HG03565 (cell line): ENCODE results near the gene ADGRG1.
"Not testable (repeated sequence)": the region's sequence is repeated elsewhere in the genome, so short reads cannot be mapped to it uniquely, and the experiment has no call there.

Experiments
- ATAC-seq: cut with Tn5 transposase; IDR thresholded peaks from one replicate; pipeline ENCODE4 v1.9.1; 2021; ENCODE audit warnings: mild to moderate bottlenecking, moderate library complexity; ENCODE audit not compliant: unreplicated experiment

The ADGRG1 gene

GRCh38 chr16:57628008-57628781 lies at the start of gene ADGRG1:
ADGRG1 (plus strand) TSS chr16:57628630; CDS start chr16:57650288, 21,658 bp downstream.
- ATAC-seq = no peak

- no peak for ATAC-seq
Observed at GRCh38 chr16:57579361-57579665, 49.1 kb upstream of the ADGRG1 start.

GRCh38 chr16:57585051-57585687 lies 43.3 kb upstream of the ADGRG1 start:
- ATAC-seq = no peak

- ATAC-seq = no peak
Observed at GRCh38 chr16:57588831-57589230, 39.6 kb upstream of the ADGRG1 start.

GRCh38 chr16:57589374-57589773 lies 39.1 kb upstream of the ADGRG1 start:
- no peak for ATAC-seq

GRCh38 chr16:57590654-57591085 lies 37.8 kb upstream of the ADGRG1 start:
- ATAC-seq = no peak

- peak; percentile 60 for ATAC-seq
Observed at GRCh38 chr16:57591086-57591869, 37.2 kb upstream of the ADGRG1 start.

GRCh38 chr16:57591870-57592485 lies 36.5 kb upstream of the ADGRG1 start:
- no peak for ATAC-seq

GRCh38 chr16:57592591-57593003 lies 35.8 kb upstream of the ADGRG1 start:
- no peak for ATAC-seq

- no peak for ATAC-seq
Observed at GRCh38 chr16:57593021-57593420, 35.4 kb upstream of the ADGRG1 start.

- no peak for ATAC-seq
Observed at GRCh38 chr16:57593990-57594389, 34.4 kb upstream of the ADGRG1 start.

GRCh38 chr16:57594531-57595031 lies 33.8 kb upstream of the ADGRG1 start:
- ATAC-seq = no peak

- not testable (repeated sequence) for ATAC-seq
Observed at GRCh38 chr16:57596234-57596633, 32.2 kb upstream of the ADGRG1 start.

GRCh38 chr16:57598437-57598836 lies 30.0 kb upstream of the ADGRG1 start:
- ATAC-seq = no peak

- ATAC-seq = peak; percentile 34
Observed at GRCh38 chr16:57600048-57600835, 28.2 kb upstream of the ADGRG1 start.

- no peak for ATAC-seq
Observed at GRCh38 chr16:57600952-57601580, 27.4 kb upstream of the ADGRG1 start.

GRCh38 chr16:57601801-57602478 lies 26.5 kb upstream of the ADGRG1 start:
- ATAC-seq = peak; percentile 67

GRCh38 chr16:57603115-57604024 lies 25.1 kb upstream of the ADGRG1 start:
- no peak for ATAC-seq
